ENCODE data around the gene ALX4.

GRCh38 chr11:44335052-44335760, 25.3 kb upstream of the ALX4 start:
- no peak for TF ChIP-seq CTCF (conservative IDR thresholded peaks at IDR 0.05; ENCODE audit: low read length)
- TF ChIP-seq EZH2phosphoT487 (IDR thresholded peaks at IDR 0.05; ENCODE audit: borderline replicate concordance, low read depth, low read length) = no peak

Data from OCI-LY7 (cell line).